Esophagus muscularis mucosa (tissue), 4 donors: ENCODE measurements around the gene DENND11. TPM values are rescaled to one million over a fixed set of nuclear protein-coding genes. Genes with fewer than 3 reads are reported as not detected.

ENCODE experiments used
- DNase-seq: peaks from one replicate; pipeline ENCODE4 v3.0.0-alpha.2; 2017; ENCODE audit errors: extremely low spot score
- H3K27ac ChIP-seq, 4 donors: fragments of 200-600 bp; sonication (generic); replicated peaks in 1 of 4; 1 replicate in 3 of 4; 2 replicates in 1 of 4; pipeline ENCODE4 v1.5.1; 2016 to 2019; ENCODE audit warnings: mild to moderate bottlenecking in 1 of 4
- H3K27me3 ChIP-seq, 4 donors: fragments of 200-600 bp; sonication (generic); one replicate each; pipeline versions ENCODE4 v1.5.1 to v1.6.0; 2016 to 2019
- H3K36me3 ChIP-seq, 4 donors: fragments of 200-600 bp; sonication (generic); one replicate each; pipeline ENCODE4 v1.5.1; 2016 to 2019
- H3K4me1 ChIP-seq, 4 donors: fragments of 200-600 bp; sonication (generic); one replicate each; pipeline ENCODE4 v1.5.1; 2016 to 2019
- H3K4me3 ChIP-seq, 4 donors: fragments of 200-600 bp; sonication (generic); 1 replicate in 2 of 4; 2 replicates in 2 of 4; pipeline ENCODE4 v1.5.1; 2016 to 2019; ENCODE audit warnings: mild to moderate bottlenecking in 4 of 4, moderate library complexity in 1 of 4
- H3K9me3 ChIP-seq, 4 donors: fragments of 200-600 bp; sonication (generic); 1 replicate in 3 of 4; 2 replicates in 1 of 4; pipeline ENCODE4 v1.5.1; 2016 to 2019
- EP300 ChIP-seq: sonication (generic); formaldehyde crosslinking; IDR thresholded peaks from one replicate; pipeline ENCODE4 v1.6.1; 2017; ENCODE audit warnings: antibody characterized with exemption
- POLR2A ChIP-seq: fragments of 450-650 bp; IDR thresholded peaks from one replicate; pipeline ENCODE4 v1.6.1; 2017; ENCODE audit warnings: antibody characterized with exemption, moderate library complexity, mild to moderate bottlenecking, low read depth
- POLR2AphosphoS5 ChIP-seq, 2 donors: sonication (generic); formaldehyde crosslinking; IDR thresholded peaks; one replicate each; pipeline ENCODE4 v1.6.1; 2017; ENCODE audit warnings: antibody characterized with exemption in 2 of 2
- WGBS: methylation state at CpG from one replicate; pipeline ENCODE4 v1.1.5; 2018; 5-methylcytosine and 5-hydroxymethylcytosine counted together
- intact Hi-C: fragments of 100-400 bp; cut with DNase I; formaldehyde crosslinking; loops from one replicate; pipeline ENCODE4 v1.15.1; 2023
- total RNA-seq, 4 donors: library from RNA; depleted of rRNA; stranded (reverse); fragments of >200 nt; gene quantifications; one replicate each; pipeline versions ENCODE4 v1.1.0 to v1.2.1, GENCODE V29; 2016
- TF ChIP-seq, protein P1 (sequence below), 3 experiments: fragments of 200-600 bp in 2 of 3; fragments of 450-650 bp in 1 of 3; sonication (generic) in 2 of 3; IDR thresholded peaks; one replicate each; pipeline ENCODE4 v1.5.1; 2017 to 2019; ENCODE audit warnings: antibody characterized with exemption in 3 of 3, mild to moderate bottlenecking in 2 of 3, moderate library complexity in 1 of 3

Gene DENND11
- total RNA-seq, 4 donors from 2014 or later = 14.9 to 25.4 (median 16.3) TPM

DNA sequence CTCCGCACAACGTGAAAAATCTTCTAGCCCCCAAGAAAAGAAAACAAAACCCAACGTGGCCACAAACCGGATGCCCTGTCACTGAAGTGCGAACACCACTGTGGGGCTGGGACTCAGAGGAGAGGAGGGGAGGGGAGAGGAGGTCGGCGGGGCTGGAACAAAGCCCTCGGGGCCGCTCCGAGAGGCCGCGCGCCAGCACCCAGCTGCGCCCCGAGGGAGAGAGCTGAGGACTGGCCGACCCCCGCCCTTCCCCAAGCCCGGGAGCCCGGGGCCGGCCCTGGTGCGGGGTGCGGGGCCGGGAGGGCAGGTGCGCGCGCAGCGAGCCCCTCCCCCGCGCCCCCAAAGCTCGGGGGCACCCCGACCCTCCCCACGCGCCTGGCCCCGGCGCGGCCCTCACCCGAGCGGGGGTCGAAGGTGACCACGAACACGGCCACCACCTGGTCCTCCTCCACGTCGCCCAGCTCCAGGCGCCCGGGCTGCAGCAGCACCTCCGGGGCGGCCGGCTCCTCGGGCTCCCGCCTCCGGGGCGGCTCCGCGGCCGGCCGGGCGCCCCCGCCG, 398 bp downstream of the DENND11 start:
- DNase-seq = no peak
- H3K9me3 ChIP-seq = no peaks in the 10 kb centered on the region
- TF ChIP-seq EP300 (no peak), POLR2AphosphoS5 (IDR thresholded peaks at IDR 0.05) (no peak), POLR2A (no peak)
- TF ChIP-seq, protein P1, sequence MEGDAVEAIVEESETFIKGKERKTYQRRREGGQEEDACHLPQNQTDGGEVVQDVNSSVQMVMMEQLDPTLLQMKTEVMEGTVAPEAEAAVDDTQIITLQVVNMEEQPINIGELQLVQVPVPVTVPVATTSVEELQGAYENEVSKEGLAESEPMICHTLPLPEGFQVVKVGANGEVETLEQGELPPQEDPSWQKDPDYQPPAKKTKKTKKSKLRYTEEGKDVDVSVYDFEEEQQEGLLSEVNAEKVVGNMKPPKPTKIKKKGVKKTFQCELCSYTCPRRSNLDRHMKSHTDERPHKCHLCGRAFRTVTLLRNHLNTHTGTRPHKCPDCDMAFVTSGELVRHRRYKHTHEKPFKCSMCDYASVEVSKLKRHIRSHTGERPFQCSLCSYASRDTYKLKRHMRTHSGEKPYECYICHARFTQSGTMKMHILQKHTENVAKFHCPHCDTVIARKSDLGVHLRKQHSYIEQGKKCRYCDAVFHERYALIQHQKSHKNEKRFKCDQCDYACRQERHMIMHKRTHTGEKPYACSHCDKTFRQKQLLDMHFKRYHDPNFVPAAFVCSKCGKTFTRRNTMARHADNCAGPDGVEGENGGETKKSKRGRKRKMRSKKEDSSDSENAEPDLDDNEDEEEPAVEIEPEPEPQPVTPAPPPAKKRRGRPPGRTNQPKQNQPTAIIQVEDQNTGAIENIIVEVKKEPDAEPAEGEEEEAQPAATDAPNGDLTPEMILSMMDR (IDR thresholded peaks at IDR 0.05) = no peak
- intact Hi-C loops = loop anchor here (5.0 kb wide), 1 partner anchor 36 kb away; the partner anchor contains the start of gene SSBP1
- peak overlapping the region; percentile 76 to 98 (median 90) for H3K4me3 ChIP-seq
- WGBS = 0% methylated on average over 5 of the region's 59 CpGs
- H3K36me3 ChIP-seq = no peaks in the 10 kb centered on the region
- H3K4me1 ChIP-seq = peaks cover 21 to 55% (median 45%) of the 10 kb centered on the region in 4 donors
- H3K27me3 ChIP-seq = no peaks in the 10 kb centered on the region
- peak overlapping the region; percentile 86 to 90 (median 89) for H3K27ac ChIP-seq

DNA sequence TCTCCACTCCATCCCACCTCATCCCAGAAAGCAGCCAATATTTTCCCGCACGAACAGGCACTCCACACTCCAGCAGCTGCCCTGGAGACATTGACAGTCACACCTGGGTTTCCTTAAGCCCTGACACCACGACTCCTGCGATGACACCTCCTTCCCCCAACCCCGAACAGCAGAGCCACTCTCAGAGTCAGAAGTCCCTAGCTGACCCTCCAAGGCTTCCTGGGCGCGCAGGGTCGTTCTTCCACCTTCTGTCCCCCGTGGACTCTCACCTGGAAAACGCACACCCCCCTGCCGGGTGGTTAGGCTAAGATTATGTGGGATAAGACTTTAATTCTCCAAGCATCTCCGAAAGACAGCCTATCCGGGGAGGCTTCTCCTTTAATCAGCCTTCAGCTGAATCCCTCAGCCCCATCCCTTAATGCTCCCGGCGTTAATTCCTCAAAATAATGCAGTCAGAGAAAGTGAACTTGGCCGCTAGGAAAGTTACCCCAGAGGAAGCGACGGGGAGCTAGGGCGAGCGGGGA, 1.1 kb downstream of the DENND11 start:
- H3K27me3 ChIP-seq = no peaks in the 10 kb centered on the region
- TF ChIP-seq, protein P1 (IDR thresholded peaks at IDR 0.05) = no peak
- no peak for TF ChIP-seq POLR2A
- H3K4me1 ChIP-seq = peaks cover 24 to 62% (median 51%) of the 10 kb centered on the region in 4 donors
- H3K27ac ChIP-seq = peak overlapping the region; percentile 86 to 90 (median 89)
- peak overlapping the region; percentile 76 to 98 (median 90) for H3K4me3 ChIP-seq
- no peak for DNase-seq
- intact Hi-C loops = loop anchor here (5.0 kb wide), 1 partner anchor 36 kb away; the partner anchor contains the start of gene SSBP1
- no peaks in the 10 kb centered on the region for H3K9me3 ChIP-seq
- whole genome bisulfite sequencing = 22% methylated on average over 11 of the region's 20 CpGs
- no peaks in the 10 kb centered on the region for H3K36me3 ChIP-seq

DNA sequence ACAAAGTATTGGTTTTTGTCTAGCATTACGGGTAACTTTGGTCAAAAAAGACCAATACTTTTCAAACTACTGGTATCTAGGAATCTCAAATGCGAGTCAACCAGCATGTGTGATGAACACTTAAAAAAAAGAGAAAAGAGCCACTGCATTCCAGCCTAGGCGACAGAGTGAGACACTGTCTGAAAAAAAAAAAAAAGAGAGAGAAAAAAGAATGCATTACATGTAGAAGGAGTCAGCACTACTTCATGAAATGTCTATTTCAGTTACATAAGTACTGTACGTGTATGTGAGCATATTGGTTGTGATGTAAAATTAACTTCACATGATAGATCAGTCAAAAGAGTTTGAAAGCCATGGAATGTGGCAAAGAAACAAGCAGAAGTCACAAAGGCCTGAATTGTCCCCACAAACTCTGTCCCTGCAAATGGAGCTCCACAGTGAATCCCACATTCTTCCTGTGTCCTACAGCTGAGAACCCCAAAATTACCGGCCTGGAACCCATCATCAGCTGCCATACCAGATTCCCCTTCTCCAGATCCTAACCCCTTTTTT, 1.6 kb downstream of the DENND11 start:
- peak overlapping the region; percentile 86 to 90 (median 89) for H3K27ac ChIP-seq

DNA sequence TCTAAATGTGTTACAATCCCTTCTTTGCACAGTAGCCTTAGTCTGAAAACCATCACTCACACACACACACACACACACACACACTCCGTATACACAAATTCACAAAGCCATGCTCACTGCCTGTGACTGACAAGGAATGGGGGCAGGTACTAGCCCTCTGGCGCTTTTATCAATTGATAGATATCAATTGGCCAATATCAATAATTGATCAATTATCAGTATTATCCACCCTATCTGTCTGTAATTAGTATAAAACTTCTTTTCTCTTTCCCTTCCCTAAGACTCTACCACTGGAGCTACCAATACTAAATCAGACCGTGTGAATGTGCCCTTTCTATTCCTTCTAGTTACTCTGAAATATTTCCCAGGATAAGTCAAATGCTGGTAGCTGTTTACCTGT, 2.1 kb downstream of the DENND11 start:
- DNase-seq = no peak
- 85% methylated on average over 3 of the region's 3 CpGs for WGBS
- no peak overlapping the region for H3K4me3 ChIP-seq
- H3K36me3 ChIP-seq = no peaks in the 10 kb centered on the region
- peaks cover 28 to 66% (median 55%) of the 10 kb centered on the region in 4 donors for H3K4me1 ChIP-seq
- H3K27me3 ChIP-seq = no peaks in the 10 kb centered on the region
- intact Hi-C loops = loop anchor here (5.0 kb wide), 1 partner anchor 37 kb away; the partner anchor contains the start of gene SSBP1
- TF ChIP-seq POLR2AphosphoS5 (IDR thresholded peaks at IDR 0.05) (no peak), POLR2A (no peak)
- no peaks in the 10 kb centered on the region for H3K9me3 ChIP-seq
- no peak overlapping the region for H3K27ac ChIP-seq

More for the DNA sequence above, 1.6 kb downstream of the DENND11 start:
- TF ChIP-seq POLR2A (no peak), POLR2AphosphoS5 (IDR thresholded peaks at IDR 0.05) (no peak), EP300 (no peak)
- TF ChIP-seq, protein P1 (IDR thresholded peaks at IDR 0.05) = no peak
- H3K4me3 ChIP-seq = peak overlapping the region; percentile 76 to 98 (median 90)
- no peaks in the 10 kb centered on the region for H3K9me3 ChIP-seq
- no peaks in the 10 kb centered on the region for H3K36me3 ChIP-seq
- H3K4me1 ChIP-seq = peaks cover 28 to 66% (median 55%) of the 10 kb centered on the region in 4 donors
- no peaks in the 10 kb centered on the region for H3K27me3 ChIP-seq
- WGBS = 65% methylated on average over 5 of the region's 5 CpGs
- intact Hi-C loops = loop anchor here (5.0 kb wide), 1 partner anchor 37 kb away; the partner anchor contains the start of gene SSBP1
- DNase-seq = no peak

DNA sequence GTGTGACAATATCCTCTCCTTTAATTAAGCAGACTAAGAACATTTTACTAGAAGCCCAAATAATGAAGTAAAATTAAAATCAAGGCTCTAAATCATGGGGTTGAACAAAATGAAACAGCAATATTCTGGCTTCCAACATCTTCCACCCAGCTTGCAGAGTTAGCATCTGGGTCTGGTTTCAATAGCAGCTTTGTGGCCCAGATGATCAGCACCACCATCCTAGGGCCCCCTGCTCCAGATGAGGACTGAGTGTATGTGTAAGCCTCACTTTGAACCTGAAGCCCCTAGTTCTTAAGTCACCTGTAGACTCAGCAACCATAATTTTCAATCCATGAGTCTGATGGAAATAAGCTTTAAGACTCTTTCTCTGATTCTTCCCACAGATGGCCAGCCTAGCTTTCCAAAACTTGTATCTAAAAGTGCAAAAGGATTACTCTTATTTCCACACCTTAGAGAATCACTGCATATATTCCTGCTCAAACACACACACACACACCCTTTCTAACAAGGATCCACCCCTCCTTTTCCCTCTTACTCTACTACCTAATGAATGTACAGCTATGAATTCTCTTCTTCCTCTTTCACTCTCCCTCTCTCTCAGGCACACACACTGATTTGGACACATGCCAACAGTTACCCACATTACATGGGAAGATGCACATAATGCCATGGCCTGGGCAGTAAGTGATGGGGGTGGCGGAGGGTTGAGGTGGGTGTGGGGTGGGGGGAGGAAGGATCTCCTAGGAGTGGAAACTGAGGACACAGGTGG, 3.5 kb downstream of the DENND11 start:
- intact Hi-C loops = no loop called here
- Histone ChIP-seq H3K27me3 (no peaks in the 10 kb centered on the region), H3K4me3 (no peak overlapping the region), H3K36me3 (no peaks in the 10 kb centered on the region), H3K4me1 (peaks cover 28 to 66% (median 55%) of the 10 kb centered on the region in 4 donors), H3K27ac (no peak overlapping the region), H3K9me3 (no peaks in the 10 kb centered on the region)
- TF ChIP-seq, protein P1 (IDR thresholded peaks at IDR 0.05) = no peak
- TF ChIP-seq POLR2A (no peak), POLR2AphosphoS5 (IDR thresholded peaks at IDR 0.05) (no peak), EP300 (no peak)
- DNase-seq = no peak
- 96% methylated on average over 1 of the region's 1 CpG for whole genome bisulfite sequencing
